Esophagus squamous epithelium (tissue), 4 donors: ENCODE data around the gene SDF2L1.

Experiments
- CTCF ChIP-seq, 6 experiments: fragments of 450-650 bp in 4 of 6; fragments of 200-600 bp in 2 of 6; sonication (generic) in 2 of 6; IDR thresholded peaks; one replicate each; pipeline ENCODE4 v1.5.1; 2016 to 2019; ENCODE audit warnings: antibody characterized with exemption in 6 of 6, mild to moderate bottlenecking in 4 of 6, moderate library complexity in 4 of 6
- POLR2A ChIP-seq, 4 donors: fragments of 450-650 bp; IDR thresholded peaks; one replicate each; pipeline ENCODE4 v1.6.1; 2017; ENCODE audit warnings: antibody characterized with exemption in 4 of 4, mild to moderate bottlenecking in 4 of 4, moderate library complexity in 3 of 4

- TF ChIP-seq CTCF (IDR thresholded peaks at IDR 0.05): no peak
- TF ChIP-seq POLR2A (IDR thresholded peaks at IDR 0.05): no peak
Measured at GRCh38 chr22:21611210-21611977, 30.7 kb upstream of the SDF2L1 start.
